HepG2 (cell line): ENCODE results near the gene TMEM235. TPM values are rescaled to one million over a fixed set of nuclear protein-coding genes. Genes with fewer than 3 reads are reported as not detected.

Experiments
- EEA1 ChIP-seq: sonication (generic); formaldehyde crosslinking; IDR thresholded peaks from 2 replicates; pipeline ENCODE4 v1.5.1; 2020; ENCODE audit warnings: mild to moderate bottlenecking, missing genetic modification reagents, borderline replicate concordance
- MXI1 ChIP-seq: IDR thresholded peaks from 3 replicates; pipeline ENCODE4 v1.6.1; 2012; ENCODE audit warnings: low read depth, low read length, inconsistent platforms, borderline replicate concordance
- POLR2A ChIP-seq, 2 experiments: IDR thresholded peaks; 2 replicates each; pipeline ENCODE4 v1.6.1; 2011; ENCODE audit warnings: low read depth in 2 of 2, low read length in 2 of 2, mild to moderate bottlenecking in 1 of 2, moderate library complexity in 1 of 2; ENCODE audit not compliant: insufficient read depth in 1 of 2
- RAD51 ChIP-seq: fragments of 450-650 bp; IDR thresholded peaks from 2 replicates; pipeline ENCODE4 v1.6.1; 2016; ENCODE audit warnings: borderline replicate concordance
- ZFP36L1 ChIP-seq: sonication (generic); formaldehyde crosslinking; IDR thresholded peaks from 2 replicates; pipeline ENCODE4 v1.8.0; 2022; ENCODE audit warnings: mild to moderate bottlenecking, missing genetic modification reagents, moderate library complexity
- ZNF501 ChIP-seq: sonication (generic); formaldehyde crosslinking; IDR thresholded peaks from 2 replicates; pipeline ENCODE4 v1.5.1; 2020; ENCODE audit warnings: mild to moderate bottlenecking, moderate library complexity, missing genetic modification reagents
- ZNF598 ChIP-seq: sonication (generic); formaldehyde crosslinking; IDR thresholded peaks from 2 replicates; pipeline ENCODE4 v1.5.1; 2020; ENCODE audit warnings: mild to moderate bottlenecking, missing genetic modification reagents, borderline replicate concordance
- ZNF761 ChIP-seq: sonication (generic); formaldehyde crosslinking; conservative IDR thresholded peaks from 2 replicates; pipeline ENCODE4 v1.4.0; 2020; ENCODE audit warnings: mild to moderate bottlenecking, missing genetic modification reagents
- ZZZ3 ChIP-seq: sonication (generic); formaldehyde crosslinking; IDR thresholded peaks from 2 replicates; pipeline ENCODE4 v1.4.0; 2020; ENCODE audit warnings: missing genetic modification reagents, mild to moderate bottlenecking, borderline replicate concordance
- polyA plus RNA-seq, 8 experiments: library from polyadenylated mRNA; depleted of rRNA in 3 of 8; stranded (reverse) in 7 of 8; unstranded in 1 of 8; fragments of >200 nt; fragmentation: Illumina TruSeq in 4 of 8; extraction: Trizol in 4 of 8; gene quantifications; 2 replicates each; pipeline versions ENCODE4 v1.2.1 to v1.2.3, GENCODE V29; 2011 to 2016; ENCODE audit warnings: low read depth in 4 of 8, missing spikeins in 1 of 8, mixed read lengths in 1 of 8; ENCODE audit not compliant: insufficient read depth in 1 of 8
- total RNA-seq, 5 experiments: library from RNA; depleted of rRNA; stranded (reverse); fragments of >200 nt; fragmentation: Illumina TruSeq; extraction: Trizol; gene quantifications; 2 replicates each; pipeline ENCODE4 v1.2.3, GENCODE V29; 2016; ENCODE audit warnings: low read depth in 1 of 5
- TF ChIP-seq, protein P1 (sequence below): sonication (generic); formaldehyde crosslinking; IDR thresholded peaks from 2 replicates; pipeline ENCODE4 v1.9.0; 2022; ENCODE audit warnings: low read depth, missing genetic modification reagents
- TF ChIP-seq, protein P2 (sequence below): sonication (generic); formaldehyde crosslinking; IDR thresholded peaks from 2 replicates; pipeline ENCODE4 v1.4.0; 2020; ENCODE audit warnings: mild to moderate bottlenecking, missing genetic modification reagents
- TF ChIP-seq, protein P3 (sequence below): sonication (generic); formaldehyde crosslinking; IDR thresholded peaks from 2 replicates; pipeline ENCODE4 v1.4.0; 2020; ENCODE audit warnings: missing genetic modification reagents
- TF ChIP-seq, protein P4 (sequence below): sonication (generic); formaldehyde crosslinking; IDR thresholded peaks from 2 replicates; pipeline ENCODE4 v1.8.1; 2023; ENCODE audit warnings: missing genetic modification reagents, mild to moderate bottlenecking, borderline replicate concordance
- TF ChIP-seq, protein P5 (sequence below): sonication (generic); formaldehyde crosslinking; IDR thresholded peaks from 2 replicates; pipeline ENCODE4 v1.4.0; 2020; ENCODE audit warnings: low read depth, mild to moderate bottlenecking, missing genetic modification reagents
- TF ChIP-seq, protein P6 (sequence below): sonication (generic); formaldehyde crosslinking; IDR thresholded peaks from 2 replicates; pipeline ENCODE4 v1.8.0; 2022; ENCODE audit warnings: missing genetic modification reagents, mild to moderate bottlenecking, moderate library complexity, borderline replicate concordance
- TF ChIP-seq, protein P7 (sequence below): sonication (generic); formaldehyde crosslinking; conservative IDR thresholded peaks from 2 replicates; pipeline ENCODE4 v1.4.0; 2020; ENCODE audit warnings: mild to moderate bottlenecking, missing genetic modification reagents, moderate library complexity

TMEM235 gene
- total and polyA plus RNA-seq, 2 of the 13 experiments (the other 11 are each of a cell fraction or from before 2014, with no cell fraction given): not detected

DNA sequence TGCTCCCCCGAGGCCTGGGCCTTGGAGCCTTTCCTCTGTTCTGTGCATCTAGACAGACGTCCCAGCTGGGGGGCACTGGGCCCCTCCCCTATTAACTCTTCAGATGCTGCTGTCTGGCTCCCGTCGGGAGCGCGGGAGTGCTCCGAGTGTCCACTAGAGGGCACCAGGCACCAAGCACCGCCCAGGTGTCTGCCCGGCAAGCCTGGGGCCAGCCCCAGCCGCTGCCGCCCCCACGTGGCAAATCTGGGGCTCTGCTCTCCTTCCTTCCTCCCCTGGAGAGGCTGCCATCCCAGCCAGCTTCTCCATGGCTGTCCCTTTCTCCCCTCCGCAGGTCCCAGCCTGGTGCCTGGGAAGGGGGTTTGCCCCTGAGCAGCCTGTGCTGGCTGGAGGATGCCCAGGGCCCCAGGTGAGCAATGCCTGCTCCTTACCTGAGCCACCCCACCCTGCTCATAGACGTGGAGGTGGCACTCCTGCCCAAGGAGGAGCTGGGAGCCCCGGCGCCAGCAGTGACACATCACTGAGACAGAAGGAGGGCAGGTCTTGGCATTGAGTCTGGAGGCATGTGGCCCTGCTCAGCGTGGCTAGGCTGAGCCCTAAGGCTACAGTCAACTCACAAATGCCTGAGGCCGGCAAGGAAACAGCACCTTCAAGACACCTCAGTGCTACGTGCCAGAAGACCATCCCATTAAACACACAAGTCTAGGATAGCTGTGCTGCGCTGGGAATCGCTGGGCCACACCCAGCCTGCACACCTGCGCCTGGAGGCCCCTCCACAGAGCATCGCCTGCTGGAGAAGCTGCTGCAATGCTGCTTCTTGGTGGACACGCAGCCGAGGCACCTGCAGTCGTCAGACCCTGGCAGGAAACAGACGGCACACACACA is 19.7 kb downstream of the TMEM235 start (continued):
- peak; percentile 47; the same call in 1 of the 2 replicates for TF ChIP-seq EEA1
- peak; percentile 70; the same call in 1 of the 3 replicates for TF ChIP-seq MXI1
- TF ChIP-seq, protein P1, sequence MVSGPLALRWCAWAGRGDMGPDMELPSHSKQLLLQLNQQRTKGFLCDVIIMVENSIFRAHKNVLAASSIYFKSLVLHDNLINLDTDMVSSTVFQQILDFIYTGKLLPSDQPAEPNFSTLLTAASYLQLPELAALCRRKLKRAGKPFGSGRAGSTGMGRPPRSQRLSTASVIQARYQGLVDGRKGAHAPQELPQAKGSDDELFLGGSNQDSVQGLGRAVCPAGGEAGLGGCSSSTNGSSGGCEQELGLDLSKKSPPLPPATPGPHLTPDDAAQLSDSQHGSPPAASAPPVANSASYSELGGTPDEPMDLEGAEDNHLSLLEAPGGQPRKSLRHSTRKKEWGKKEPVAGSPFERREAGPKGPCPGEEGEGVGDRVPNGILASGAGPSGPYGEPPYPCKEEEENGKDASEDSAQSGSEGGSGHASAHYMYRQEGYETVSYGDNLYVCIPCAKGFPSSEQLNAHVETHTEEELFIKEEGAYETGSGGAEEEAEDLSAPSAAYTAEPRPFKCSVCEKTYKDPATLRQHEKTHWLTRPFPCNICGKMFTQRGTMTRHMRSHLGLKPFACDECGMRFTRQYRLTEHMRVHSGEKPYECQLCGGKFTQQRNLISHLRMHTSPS (CRISPR knock-in tag): no peak
- TF ChIP-seq RAD51: no peak
- TF ChIP-seq, protein P2, sequence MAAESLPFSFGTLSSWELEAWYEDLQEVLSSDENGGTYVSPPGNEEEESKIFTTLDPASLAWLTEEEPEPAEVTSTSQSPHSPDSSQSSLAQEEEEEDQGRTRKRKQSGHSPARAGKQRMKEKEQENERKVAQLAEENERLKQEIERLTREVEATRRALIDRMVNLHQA: no peak
- TF ChIP-seq POLR2A (IDR thresholded peaks at IDR 0.05; ENCODE audit: insufficient read depth in 1 of 2, low read depth in 2 of 2, low read length in 2 of 2): no peak
- no peak for TF ChIP-seq ZFP36L1 (CRISPR knock-in tag)
- no peak for TF ChIP-seq ZNF598 (CRISPR knock-in tag)
- TF ChIP-seq, protein P3, sequence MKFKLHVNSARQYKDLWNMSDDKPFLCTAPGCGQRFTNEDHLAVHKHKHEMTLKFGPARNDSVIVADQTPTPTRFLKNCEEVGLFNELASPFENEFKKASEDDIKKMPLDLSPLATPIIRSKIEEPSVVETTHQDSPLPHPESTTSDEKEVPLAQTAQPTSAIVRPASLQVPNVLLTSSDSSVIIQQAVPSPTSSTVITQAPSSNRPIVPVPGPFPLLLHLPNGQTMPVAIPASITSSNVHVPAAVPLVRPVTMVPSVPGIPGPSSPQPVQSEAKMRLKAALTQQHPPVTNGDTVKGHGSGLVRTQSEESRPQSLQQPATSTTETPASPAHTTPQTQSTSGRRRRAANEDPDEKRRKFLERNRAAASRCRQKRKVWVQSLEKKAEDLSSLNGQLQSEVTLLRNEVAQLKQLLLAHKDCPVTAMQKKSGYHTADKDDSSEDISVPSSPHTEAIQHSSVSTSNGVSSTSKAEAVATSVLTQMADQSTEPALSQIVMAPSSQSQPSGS (CRISPR knock-in tag): peak; percentile 62; the same call in 1 of the 2 replicates
- TF ChIP-seq, protein P4, sequence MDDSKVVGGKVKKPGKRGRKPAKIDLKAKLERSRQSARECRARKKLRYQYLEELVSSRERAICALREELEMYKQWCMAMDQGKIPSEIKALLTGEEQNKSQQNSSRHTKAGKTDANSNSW (CRISPR knock-in tag): no peak
- TF ChIP-seq, protein P5, sequence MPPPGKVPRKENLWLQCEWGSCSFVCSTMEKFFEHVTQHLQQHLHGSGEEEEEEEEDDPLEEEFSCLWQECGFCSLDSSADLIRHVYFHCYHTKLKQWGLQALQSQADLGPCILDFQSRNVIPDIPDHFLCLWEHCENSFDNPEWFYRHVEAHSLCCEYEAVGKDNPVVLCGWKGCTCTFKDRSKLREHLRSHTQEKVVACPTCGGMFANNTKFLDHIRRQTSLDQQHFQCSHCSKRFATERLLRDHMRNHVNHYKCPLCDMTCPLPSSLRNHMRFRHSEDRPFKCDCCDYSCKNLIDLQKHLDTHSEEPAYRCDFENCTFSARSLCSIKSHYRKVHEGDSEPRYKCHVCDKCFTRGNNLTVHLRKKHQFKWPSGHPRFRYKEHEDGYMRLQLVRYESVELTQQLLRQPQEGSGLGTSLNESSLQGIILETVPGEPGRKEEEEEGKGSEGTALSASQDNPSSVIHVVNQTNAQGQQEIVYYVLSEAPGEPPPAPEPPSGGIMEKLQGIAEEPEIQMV (CRISPR knock-in tag): no peak
- TF ChIP-seq, protein P6, sequence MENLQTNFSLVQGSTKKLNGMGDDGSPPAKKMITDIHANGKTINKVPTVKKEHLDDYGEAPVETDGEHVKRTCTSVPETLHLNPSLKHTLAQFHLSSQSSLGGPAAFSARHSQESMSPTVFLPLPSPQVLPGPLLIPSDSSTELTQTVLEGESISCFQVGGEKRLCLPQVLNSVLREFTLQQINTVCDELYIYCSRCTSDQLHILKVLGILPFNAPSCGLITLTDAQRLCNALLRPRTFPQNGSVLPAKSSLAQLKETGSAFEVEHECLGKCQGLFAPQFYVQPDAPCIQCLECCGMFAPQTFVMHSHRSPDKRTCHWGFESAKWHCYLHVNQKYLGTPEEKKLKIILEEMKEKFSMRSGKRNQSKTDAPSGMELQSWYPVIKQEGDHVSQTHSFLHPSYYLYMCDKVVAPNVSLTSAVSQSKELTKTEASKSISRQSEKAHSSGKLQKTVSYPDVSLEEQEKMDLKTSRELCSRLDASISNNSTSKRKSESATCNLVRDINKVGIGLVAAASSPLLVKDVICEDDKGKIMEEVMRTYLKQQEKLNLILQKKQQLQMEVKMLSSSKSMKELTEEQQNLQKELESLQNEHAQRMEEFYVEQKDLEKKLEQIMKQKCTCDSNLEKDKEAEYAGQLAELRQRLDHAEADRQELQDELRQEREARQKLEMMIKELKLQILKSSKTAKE (CRISPR knock-in tag): no peak
- peak; percentile 86 for TF ChIP-seq ZNF501 (CRISPR knock-in tag)
- TF ChIP-seq ZZZ3 (CRISPR knock-in tag): no peak
- no peak for TF ChIP-seq ZNF761 (CRISPR knock-in tag)
- TF ChIP-seq, protein P7, sequence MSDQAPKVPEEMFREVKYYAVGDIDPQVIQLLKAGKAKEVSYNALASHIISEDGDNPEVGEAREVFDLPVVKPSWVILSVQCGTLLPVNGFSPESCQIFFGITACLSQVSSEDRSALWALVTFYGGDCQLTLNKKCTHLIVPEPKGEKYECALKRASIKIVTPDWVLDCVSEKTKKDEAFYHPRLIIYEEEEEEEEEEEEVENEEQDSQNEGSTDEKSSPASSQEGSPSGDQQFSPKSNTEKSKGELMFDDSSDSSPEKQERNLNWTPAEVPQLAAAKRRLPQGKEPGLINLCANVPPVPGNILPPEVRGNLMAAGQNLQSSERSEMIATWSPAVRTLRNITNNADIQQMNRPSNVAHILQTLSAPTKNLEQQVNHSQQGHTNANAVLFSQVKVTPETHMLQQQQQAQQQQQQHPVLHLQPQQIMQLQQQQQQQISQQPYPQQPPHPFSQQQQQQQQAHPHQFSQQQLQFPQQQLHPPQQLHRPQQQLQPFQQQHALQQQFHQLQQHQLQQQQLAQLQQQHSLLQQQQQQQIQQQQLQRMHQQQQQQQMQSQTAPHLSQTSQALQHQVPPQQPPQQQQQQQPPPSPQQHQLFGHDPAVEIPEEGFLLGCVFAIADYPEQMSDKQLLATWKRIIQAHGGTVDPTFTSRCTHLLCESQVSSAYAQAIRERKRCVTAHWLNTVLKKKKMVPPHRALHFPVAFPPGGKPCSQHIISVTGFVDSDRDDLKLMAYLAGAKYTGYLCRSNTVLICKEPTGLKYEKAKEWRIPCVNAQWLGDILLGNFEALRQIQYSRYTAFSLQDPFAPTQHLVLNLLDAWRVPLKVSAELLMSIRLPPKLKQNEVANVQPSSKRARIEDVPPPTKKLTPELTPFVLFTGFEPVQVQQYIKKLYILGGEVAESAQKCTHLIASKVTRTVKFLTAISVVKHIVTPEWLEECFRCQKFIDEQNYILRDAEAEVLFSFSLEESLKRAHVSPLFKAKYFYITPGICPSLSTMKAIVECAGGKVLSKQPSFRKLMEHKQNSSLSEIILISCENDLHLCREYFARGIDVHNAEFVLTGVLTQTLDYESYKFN (CRISPR knock-in tag): 0 out of 2 replicates have a peak, but pooled peaks have one; percentile 20
